SU-DHL-6 (cell line): ENCODE results near the gene PEX12.
A peak's percentile ranks its signal among the peaks of the same experiment; 100 is the strongest.

ENCODE experiments used
- H2AFZ ChIP-seq: fragments of 200-600 bp; sonication (generic); 2 replicates; pipeline ENCODE4 v1.6.1; 2014; ENCODE audit warnings: low read depth, mild to moderate bottlenecking, moderate library complexity, mixed read lengths, antibody characterized with exemption, low read length; ENCODE audit not compliant: severe bottlenecking
- H3F3A ChIP-seq: fragments of 200-600 bp; shearing (Covaris generic); 2 replicates; pipeline ENCODE4 v1.6.0; 2016; ENCODE audit warnings: antibody characterized with exemption, mild to moderate bottlenecking; ENCODE audit not compliant: insufficient read depth
- H3K27ac ChIP-seq: fragments of 200-600 bp; sonication (generic); 2 replicates; pipeline ENCODE4 v1.5.1; 2016; ENCODE audit warnings: low read depth, mild to moderate bottlenecking, low read length, moderate library complexity, mixed read lengths
- H3K27me3 ChIP-seq: fragments of 200-600 bp; sonication (generic), shearing (Covaris generic); 2 replicates; pipeline ENCODE4 v1.6.0; 2014; ENCODE audit warnings: mild to moderate bottlenecking, low read length
- H3K36me3 ChIP-seq: fragments of 200-600 bp; sonication (generic); 2 replicates; pipeline ENCODE4 v1.6.1; 2014; ENCODE audit warnings: mild to moderate bottlenecking, low read length, mixed read lengths
- H3K4me2 ChIP-seq: fragments of 300-600, 200-600 bp; shearing (Covaris generic), sonication (generic); 2 replicates; pipeline ENCODE4 v1.6.0; 2014; ENCODE audit warnings: low read length, low read depth, mild to moderate bottlenecking; ENCODE audit not compliant: poor library complexity, severe bottlenecking
- H3K4me3 ChIP-seq: fragments of 200-600 bp; sonication (generic); 2 replicates; pipeline ENCODE4 v1.5.1; 2014; ENCODE audit warnings: antibody characterized with exemption, low read length, mild to moderate bottlenecking, mixed read lengths; ENCODE audit not compliant: insufficient read depth, poor library complexity, severe bottlenecking
- H3K79me2 ChIP-seq: fragments of 200-600 bp; sonication (generic); 2 replicates; pipeline ENCODE4 v1.6.1; 2014; ENCODE audit warnings: mild to moderate bottlenecking, low read length, moderate library complexity; ENCODE audit not compliant: insufficient read depth
- H3K9ac ChIP-seq: fragments of 200-600 bp; sonication (generic); 2 replicates; pipeline ENCODE4 v1.7.0; 2014; ENCODE audit warnings: mild to moderate bottlenecking, low read length
- H3K9me2 ChIP-seq: fragments of 200-600 bp; sonication (generic); replicated peaks from 2 replicates; pipeline ENCODE4 v1.6.1; 2014; ENCODE audit warnings: low read length; ENCODE audit not compliant: insufficient read depth
- H3K9me3 ChIP-seq: fragments of 200-600 bp; sonication (generic); 2 replicates; pipeline ENCODE4 v1.6.1; 2014; ENCODE audit warnings: low read length, mixed read lengths; ENCODE audit not compliant: insufficient read depth
- H4K20me1 ChIP-seq: fragments of 200-600 bp; sonication (generic); 2 replicates; pipeline ENCODE4 v1.6.1; 2014; ENCODE audit warnings: low read depth, mild to moderate bottlenecking, antibody characterized with exemption, low read length, moderate library complexity, mixed read lengths
- CTCF ChIP-seq: fragments of 200-600 bp; sonication (generic); IDR thresholded peaks from one replicate; pipeline ENCODE4 v1.5.1; 2017; ENCODE audit warnings: antibody characterized with exemption, mild to moderate bottlenecking, low read length, moderate library complexity; ENCODE audit not compliant: insufficient read depth, poor library complexity, severe bottlenecking
- EZH2phosphoT487 ChIP-seq: fragments of 200-600 bp; sonication (generic), shearing (Covaris generic); conservative IDR thresholded peaks from 2 replicates; pipeline ENCODE4 v1.6.1; 2018; ENCODE audit warnings: mild to moderate bottlenecking, antibody characterized with exemption, low read length, moderate library complexity, mixed read lengths

PEX12 gene

DNA sequence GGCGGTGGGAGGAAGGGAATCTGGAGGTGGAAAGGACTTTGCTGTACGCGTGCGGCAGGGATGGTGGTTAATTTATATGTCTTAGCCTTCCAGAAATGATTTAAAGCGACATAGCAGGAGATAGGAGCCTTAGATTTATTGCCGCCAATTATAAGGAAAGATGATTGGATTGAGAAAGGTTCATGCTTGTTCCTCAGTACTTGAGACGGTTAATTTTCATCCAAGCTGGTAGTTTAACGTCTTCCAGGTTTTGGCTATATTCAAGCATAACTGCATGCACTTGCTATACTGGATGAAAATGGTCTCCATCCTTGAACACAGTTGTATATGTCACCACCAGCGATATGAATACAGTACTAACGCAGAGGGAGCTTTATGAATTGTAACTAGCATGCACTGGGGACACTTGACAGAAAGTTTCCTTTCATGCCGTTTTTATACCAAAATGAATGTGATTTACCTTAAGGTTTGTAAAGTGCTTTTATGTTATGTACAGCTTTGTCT, 610 bp upstream of the PEX12 start:
- TF ChIP-seq CTCF (no peak), EZH2phosphoT487 (no peak)
- H2AFZ ChIP-seq = peak overlapping the region; percentile 83
- peak overlapping the region; percentile 77 for H3K27ac ChIP-seq

GRCh38 chr17:35577830-35578196, 558 bp downstream of the PEX12 start:
- H4K20me1 ChIP-seq = no peaks in the 10 kb centered on the region
- H3K9me2 ChIP-seq = no peaks in the 10 kb centered on the region
- H3K36me3 ChIP-seq = peaks cover 7% of the 10 kb centered on the region; the same call in 1 of the 2 replicates
- peaks cover 7% of the 10 kb centered on the region; the same call in 1 of the 2 replicates for H3K79me2 ChIP-seq
- peak overlapping the region; percentile 99 for H3K4me3 ChIP-seq
- peak overlapping the region; percentile 99 for H3K4me2 ChIP-seq
- H3K9me3 ChIP-seq = no peaks in the 10 kb centered on the region
- H3K27ac ChIP-seq = peak overlapping the region; percentile 77
- H3K27me3 ChIP-seq = no peaks in the 10 kb centered on the region
- peak overlapping the region; percentile 78 for H2AFZ ChIP-seq
- TF ChIP-seq EZH2phosphoT487 = no peak
- no peak for TF ChIP-seq CTCF
- H3K9ac ChIP-seq = peak overlapping the region; percentile 96
- H3F3A ChIP-seq = peaks cover 34% of the 10 kb centered on the region; the same call in 1 of the 2 replicates

More for the DNA sequence above, 610 bp upstream of the PEX12 start:
- peak overlapping the region; percentile 99 for H3K4me2 ChIP-seq
- H4K20me1 ChIP-seq = no peaks in the 10 kb centered on the region
- no peaks in the 10 kb centered on the region for H3K9me3 ChIP-seq
- H3K79me2 ChIP-seq = peaks cover 7% of the 10 kb centered on the region; the same call in 1 of the 2 replicates
- H3K36me3 ChIP-seq = peaks cover 7% of the 10 kb centered on the region; the same call in 1 of the 2 replicates
- peaks cover 34% of the 10 kb centered on the region; the same call in 1 of the 2 replicates for H3F3A ChIP-seq
- H3K4me3 ChIP-seq = peak overlapping the region; percentile 99
- H3K27me3 ChIP-seq = no peaks in the 10 kb centered on the region
- peak overlapping the region; percentile 96 for H3K9ac ChIP-seq
- no peaks in the 10 kb centered on the region for H3K9me2 ChIP-seq

- H3K9me3 ChIP-seq = no peaks in the 10 kb centered on the region
- no peaks in the 10 kb centered on the region for H3K9me2 ChIP-seq
- H3K27me3 ChIP-seq = no peaks in the 10 kb centered on the region
- no peaks in the 10 kb centered on the region for H4K20me1 ChIP-seq
- H3K36me3 ChIP-seq = peaks cover 7% of the 10 kb centered on the region; the same call in 1 of the 2 replicates
- H3K4me2 ChIP-seq = no peak overlapping the region
- peaks cover 16% of the 10 kb centered on the region for H3K79me2 ChIP-seq
- H3K9ac ChIP-seq = no peak overlapping the region
- peaks cover 34% of the 10 kb centered on the region; the same call in 1 of the 2 replicates for H3F3A ChIP-seq
- TF ChIP-seq EZH2phosphoT487 (no peak), CTCF (no peak)
- no peak overlapping the region for H3K27ac ChIP-seq
- H3K4me3 ChIP-seq = no peak overlapping the region
- H2AFZ ChIP-seq = no peak overlapping the region
Observed at GRCh38 chr17:35575759-35576158, 2.6 kb downstream of the PEX12 start.
